A673 (cell line): ENCODE data around the gene PAEP.

Experiments
- EZH2 ChIP-seq: fragments of 200-600 bp; sonication (generic); IDR thresholded peaks from 2 replicates; pipeline ENCODE4 v1.6.1; 2017; ENCODE audit warnings: borderline replicate concordance, low read depth, mild to moderate bottlenecking, mixed read lengths, antibody characterized with exemption, low read length; ENCODE audit not compliant: poor library complexity, severe bottlenecking
- TF ChIP-seq, protein P1 (sequence below): fragments of 300-800, 200-600 bp; sonication (generic); conservative IDR thresholded peaks from 2 replicates; pipeline ENCODE4 v1.5.1; 2017; ENCODE audit warnings: low read depth, mild to moderate bottlenecking, antibody characterized with exemption, low read length, moderate library complexity, mixed read lengths

DNA sequence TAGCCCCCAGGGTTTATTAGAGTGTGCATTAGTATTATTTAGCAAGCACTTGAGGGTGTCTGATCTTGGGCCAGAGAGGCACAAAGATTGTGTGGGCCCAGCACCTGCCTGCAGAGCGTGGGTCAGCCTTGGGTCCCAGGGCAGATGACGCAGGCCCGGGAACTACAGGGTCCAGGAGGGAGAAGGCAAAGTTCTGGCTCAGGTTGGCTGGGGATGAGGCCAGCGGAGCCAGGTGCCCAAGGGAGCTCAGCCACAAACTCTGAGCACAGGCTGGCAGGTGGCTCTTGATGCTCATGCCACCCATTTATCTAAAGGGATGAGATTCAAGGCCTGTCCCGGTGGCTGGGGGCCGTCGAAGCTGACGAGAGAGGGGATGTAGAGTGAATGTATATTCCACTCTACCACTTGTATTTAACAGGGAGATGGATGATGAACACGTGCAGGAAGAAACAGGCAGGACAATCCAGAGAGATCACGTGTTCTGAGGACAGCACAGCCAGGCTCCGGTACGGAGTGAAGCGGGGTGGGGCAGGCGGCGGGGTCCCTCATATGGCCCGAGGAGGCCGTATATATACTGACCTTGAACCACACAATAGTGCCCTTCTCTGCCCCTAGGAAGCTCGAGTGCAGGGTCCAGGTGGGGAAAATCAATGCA, 16.4 kb upstream of the PAEP start:
- TF ChIP-seq, protein P1, sequence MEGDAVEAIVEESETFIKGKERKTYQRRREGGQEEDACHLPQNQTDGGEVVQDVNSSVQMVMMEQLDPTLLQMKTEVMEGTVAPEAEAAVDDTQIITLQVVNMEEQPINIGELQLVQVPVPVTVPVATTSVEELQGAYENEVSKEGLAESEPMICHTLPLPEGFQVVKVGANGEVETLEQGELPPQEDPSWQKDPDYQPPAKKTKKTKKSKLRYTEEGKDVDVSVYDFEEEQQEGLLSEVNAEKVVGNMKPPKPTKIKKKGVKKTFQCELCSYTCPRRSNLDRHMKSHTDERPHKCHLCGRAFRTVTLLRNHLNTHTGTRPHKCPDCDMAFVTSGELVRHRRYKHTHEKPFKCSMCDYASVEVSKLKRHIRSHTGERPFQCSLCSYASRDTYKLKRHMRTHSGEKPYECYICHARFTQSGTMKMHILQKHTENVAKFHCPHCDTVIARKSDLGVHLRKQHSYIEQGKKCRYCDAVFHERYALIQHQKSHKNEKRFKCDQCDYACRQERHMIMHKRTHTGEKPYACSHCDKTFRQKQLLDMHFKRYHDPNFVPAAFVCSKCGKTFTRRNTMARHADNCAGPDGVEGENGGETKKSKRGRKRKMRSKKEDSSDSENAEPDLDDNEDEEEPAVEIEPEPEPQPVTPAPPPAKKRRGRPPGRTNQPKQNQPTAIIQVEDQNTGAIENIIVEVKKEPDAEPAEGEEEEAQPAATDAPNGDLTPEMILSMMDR: no peak
- no peak for TF ChIP-seq EZH2
